SKM-1 treated with dmso at 0.1 percent for 144 hours (cell line): ENCODE results near the gene MAPRE2.

Experiments
- DNase-seq: peaks from one replicate; lab custom pipeline; 2025; ENCODE audit not compliant: unreplicated experiment; lab: John Stamatoyannopoulos, UW

MAPRE2 gene

DNA sequence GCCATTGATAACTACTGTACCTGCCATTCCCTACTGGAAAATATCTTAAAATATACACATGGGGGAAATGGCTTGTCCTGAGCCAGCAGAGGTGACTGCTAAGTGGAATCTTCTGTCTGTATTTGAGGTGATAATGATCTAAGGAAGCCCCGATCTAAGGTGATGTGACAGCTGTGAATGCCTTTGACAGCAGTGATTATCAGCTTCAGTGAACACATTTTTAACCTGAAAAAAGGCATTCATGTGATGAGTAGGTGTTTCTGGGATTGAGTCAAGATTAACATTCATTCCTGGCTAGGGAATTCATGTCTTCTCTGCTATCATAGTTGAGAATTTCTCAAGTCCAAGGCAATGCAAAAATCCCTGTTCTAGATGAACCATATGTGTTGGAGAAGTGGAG is 9.1 kb upstream of the MAPRE2 start:
- no peak for DNase-seq

GRCh38 chr18:35038029-35038428 is 3.2 kb upstream of the MAPRE2 start:
- DNase-seq = no peak

GRCh38 chr18:35038881-35039491 is 2.2 kb upstream of the MAPRE2 start:
- peak; percentile 90 for DNase-seq

- no peak for DNase-seq
Observed at GRCh38 chr18:35040638-35040987, 600 bp upstream of the MAPRE2 start.

DNA sequence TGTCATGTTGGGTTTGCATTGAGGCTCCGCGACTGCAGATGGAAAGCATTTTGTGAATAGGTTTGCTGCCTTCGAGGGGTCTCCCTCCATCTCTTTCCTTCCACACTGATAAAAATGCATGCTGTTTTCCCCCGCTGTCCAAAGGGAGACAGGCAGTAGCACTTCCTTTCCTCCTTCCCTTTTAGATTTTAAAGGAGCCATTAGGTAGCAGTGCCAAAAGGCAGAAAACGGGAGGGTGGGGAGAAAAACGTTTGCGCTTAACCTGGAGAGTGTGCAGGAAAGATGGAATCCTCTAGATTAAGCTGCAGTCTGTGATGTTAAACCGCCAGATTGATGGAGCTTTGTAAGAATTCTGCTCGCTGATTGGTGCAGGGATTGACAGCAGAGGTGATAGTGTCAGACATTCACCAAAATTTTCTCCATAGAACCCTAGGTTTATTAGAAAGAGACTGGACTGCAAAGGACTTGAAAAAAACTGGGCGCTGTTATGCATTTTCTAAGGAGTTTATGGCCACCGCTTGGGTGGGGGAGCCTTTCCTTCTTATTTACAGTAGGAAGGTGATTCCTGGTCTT is 688 bp downstream of the MAPRE2 start:
- DNase-seq = no peak

DNA sequence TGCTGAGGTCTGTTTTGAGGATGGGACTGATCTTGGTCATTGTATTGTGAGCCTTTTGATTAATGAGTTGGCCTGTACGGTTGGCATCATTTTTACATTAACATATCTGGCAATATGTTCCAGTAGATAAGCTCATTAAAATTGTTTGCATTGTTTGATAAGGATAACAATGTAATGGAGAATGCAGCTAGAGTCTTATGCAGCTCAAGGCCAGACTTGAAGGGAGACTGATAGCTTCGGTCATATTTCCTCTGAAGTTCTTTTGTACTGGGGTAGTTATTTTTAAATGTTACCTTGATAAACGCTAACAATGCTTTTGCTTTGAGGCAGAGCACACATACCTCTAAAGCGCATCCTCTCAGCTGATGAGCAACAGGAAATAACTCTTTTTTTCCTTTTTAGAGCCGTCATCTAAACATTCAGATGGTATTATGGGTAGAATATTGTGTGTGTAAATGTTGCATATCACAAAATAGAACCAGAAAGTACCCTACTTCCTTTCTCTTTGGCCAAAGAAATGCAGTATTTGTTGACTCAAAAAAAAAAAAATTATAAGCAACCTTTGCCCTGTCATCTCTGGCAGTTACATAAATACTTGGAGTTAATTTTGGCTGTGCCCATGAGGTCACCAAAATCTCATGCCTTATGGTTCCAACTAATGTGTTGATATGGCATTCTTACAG is 1.3 kb downstream of the MAPRE2 start:
- no peak for DNase-seq

- DNase-seq = no peak
Observed at GRCh38 chr18:35043207-35043606, 2.0 kb downstream of the MAPRE2 start.

- DNase-seq = no peak
Observed at GRCh38 chr18:35045121-35045520, 3.9 kb downstream of the MAPRE2 start.

DNA sequence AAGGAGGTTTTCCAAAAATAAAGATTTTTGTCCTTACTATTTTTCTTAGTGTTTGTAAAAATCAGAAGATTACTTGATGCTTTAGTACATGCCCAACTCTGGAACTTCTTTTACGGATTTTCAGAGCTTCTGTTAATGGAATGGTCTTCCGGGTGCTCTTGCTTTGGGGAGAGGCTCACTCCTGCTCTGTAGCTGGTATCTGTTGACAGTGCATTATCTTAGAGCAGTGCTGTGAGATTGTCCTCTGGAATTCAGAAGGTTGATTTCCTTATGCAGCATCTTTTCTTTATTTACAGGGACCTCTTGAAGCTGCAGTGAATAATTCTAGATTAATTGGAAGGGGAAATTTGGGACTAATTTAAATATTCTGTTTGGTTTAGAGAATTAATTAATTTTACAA is 4.6 kb downstream of the MAPRE2 start:
- DNase-seq = no peak

DNA sequence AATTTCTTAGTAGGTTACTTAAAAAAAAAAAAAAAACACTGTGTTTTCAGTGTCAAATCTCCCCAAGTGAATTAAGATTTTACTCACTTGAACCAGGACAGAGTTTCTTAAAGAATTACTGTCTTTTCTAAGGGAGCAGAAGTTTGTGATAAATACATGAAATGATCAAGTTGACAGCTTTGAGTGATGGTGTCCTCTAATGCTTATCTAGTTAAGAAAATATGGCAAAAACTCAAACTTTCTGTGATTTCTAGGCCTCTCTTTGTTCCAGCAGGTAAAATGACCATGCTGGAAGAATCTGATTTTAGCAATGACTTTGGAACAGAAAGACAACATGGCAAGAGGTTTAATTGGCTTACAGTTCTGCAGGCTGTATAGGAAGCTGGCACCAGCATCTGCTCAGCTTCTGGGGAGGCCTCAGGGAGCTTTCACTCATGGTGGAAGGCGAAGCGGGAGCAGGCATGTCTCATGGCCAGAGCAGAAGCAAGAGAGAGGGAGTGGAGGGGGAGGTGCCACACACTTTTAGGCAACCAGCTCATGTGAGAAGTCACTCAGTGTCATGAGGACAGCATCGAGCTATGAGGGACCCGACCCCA is 6.6 kb downstream of the MAPRE2 start:
- DNase-seq = no peak

DNA sequence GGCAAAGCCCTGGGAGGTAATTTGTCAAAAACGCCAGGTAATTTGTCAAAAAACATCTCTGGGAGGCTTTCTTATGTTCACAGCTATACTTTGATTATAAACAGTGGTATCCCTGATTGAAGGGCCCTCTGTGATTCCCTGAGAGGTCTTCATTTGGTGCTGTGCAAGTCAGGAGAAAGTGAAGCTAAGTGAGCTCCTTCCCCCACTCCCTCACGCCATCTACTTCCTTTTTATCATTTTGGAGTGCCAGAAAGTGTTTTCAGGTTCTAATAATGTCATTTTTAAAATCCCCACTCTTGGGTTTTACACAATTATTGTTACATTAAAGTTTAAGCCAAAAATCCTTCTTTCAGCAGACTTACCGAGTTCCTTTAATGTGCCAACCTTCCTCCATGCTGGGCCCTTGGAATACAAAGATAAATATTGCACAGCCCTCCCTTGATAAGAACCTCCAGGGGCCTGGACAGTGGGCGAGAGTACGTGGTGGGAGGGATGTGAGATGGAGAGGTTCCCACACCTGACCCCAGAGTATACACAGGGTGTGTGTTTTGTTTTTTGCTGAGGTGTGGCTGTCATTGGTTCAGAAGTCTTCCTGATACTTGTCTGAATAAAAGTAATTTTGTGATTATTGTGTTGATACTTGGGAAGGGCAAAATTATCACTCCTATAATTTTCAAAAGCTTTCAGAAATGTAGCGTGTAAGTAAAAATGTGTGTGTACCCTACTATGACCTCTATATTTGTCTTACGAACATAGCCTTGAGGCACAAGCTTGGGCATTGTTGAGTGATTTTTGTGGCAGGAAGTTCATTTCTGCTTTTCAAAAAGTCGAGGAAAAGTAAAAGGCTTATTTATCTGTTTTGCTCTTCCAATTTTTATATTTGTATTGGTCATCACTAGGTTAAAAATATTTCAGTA is 8.2 kb downstream of the MAPRE2 start:
- DNase-seq = no peak

DNA sequence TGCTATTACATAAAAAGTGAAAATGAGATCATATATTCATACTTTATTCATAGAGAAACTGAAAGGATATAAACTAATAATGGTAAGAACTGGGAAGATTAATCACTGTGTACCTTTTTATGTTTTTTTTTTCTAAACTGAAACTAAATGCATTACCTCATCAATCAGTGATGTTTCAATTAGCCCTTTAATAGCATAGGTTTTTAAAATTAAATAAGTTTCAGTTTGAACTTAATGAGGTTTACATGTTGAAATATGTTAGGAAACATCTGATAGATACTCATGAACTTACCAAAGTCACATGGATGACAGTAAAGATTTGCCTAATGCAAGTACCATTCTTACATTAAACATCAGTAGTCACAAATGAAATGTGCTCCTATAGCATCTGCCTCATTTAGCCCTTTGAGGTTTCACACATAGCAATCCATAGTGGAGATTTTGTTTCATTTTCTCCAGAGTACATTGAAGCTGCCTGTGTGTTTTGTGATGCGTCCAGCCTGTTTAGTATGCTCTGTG is 8.9 kb downstream of the MAPRE2 start:
- no peak for DNase-seq

DNA sequence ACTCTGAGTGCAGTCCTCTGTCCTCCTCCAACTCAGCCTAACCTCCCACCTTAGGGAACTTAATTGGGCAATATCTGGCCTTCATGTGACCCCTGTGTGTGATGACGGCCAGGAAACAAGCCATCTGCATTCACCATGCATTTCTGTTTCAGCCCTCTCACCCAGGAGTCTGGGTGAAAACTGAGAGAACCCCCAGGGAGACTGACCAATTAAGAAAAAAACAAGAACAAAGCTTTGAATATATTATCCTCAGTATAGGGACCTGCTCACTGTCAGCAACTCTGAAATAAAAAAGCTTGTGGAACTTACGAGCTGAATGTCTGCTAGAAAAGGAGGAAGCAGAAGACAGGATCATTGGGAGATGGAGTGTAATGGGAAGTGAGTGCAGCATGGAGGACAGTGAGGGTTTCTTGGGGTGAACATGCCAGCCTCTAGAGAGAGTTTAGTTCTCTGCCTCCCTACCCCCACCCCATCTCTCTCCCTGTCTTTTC is 9.5 kb downstream of the MAPRE2 start:
- peak; percentile 61 for DNase-seq

GRCh38 chr18:35051641-35052377 is 10.6 kb downstream of the MAPRE2 start:
- DNase-seq = no peak

- DNase-seq = no peak
Observed at GRCh38 chr18:35054401-35054800, 13.2 kb downstream of the MAPRE2 start.

- DNase-seq = no peak
Observed at GRCh38 chr18:35055105-35055504, 13.9 kb downstream of the MAPRE2 start.

DNA sequence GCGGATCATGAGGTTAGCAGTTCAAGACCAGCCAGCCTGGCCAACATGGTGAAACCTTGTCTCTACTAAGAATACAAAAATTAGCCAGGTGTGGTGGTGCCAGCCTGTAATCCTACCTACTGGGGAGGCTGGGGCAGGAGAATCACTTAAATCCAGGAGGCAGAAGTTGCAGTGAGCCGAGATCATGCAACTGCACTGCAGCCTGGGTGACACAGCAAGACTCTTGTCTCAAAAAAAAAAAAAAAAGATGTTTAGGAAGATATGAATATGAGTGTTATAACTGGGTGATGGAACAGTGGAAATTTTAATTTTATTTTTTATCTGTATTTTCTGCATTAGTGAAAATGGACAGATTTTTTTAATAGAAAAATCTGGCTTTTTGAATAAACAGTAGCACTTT is 14.5 kb downstream of the MAPRE2 start:
- no peak for DNase-seq

GRCh38 chr18:35059280-35059927 is 18.2 kb downstream of the MAPRE2 start:
- DNase-seq = no peak

DNA sequence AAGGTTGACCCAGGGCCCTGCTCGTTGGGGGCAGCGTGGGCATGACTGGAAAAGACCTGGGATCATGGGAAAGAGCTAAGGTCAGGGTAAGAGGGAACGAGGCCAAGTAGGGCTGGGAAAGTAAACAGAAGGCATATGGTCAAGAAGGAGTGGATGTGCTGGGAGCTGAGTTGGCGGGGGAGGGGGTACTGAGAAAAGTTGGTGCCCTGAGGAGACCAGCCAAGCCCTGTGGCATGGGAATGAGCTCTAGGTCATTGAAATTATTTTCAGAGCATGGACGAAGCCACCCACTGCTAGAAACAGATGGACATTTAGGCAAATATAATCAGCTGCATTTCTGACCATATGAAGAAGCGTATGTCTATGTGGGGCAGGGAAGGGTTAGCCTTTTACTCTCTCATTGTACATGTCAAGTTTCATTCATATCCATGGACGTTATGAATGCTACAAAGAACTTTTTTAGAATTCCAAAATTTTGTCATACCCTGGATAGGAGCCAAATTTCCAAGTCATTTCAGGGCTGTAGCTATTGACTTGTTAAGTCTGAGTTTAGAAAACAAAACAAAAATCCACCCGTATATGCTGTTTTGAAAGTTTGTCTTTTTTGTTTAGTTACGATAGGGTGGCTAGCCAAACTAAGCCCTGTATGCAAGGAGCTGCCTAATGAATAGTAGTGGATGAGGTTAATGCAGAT is 19.1 kb downstream of the MAPRE2 start:
- DNase-seq = no peak
